Stimulated activated CD8-positive, alpha-beta memory T cell treated with anti-CD3 and anti-CD28 coated beads, Interleukin-4, amount 100 ng/mL, for 1 hour (primary cell): ENCODE results near the gene KRT73.

Experiments used
- DNase-seq, 2 donors: peaks; one replicate each; pipeline ENCODE4 v3.0.0-alpha.2; 2020; ENCODE audit warnings: low read depth in 2 of 2, low spot score in 1 of 2

KRT73 gene

GRCh38 chr12:52627395-52628110 lies 9.2 kb upstream of the KRT73 start:
- no peak for DNase-seq

- no peak for DNase-seq
These were observed 4.0 kb upstream of the KRT73 start for GRCh38 chr12:52622349-52622748.

- no peak for DNase-seq
These were observed 507 bp upstream of the KRT73 start for GRCh38 chr12:52618866-52619265.

GRCh38 chr12:52617403-52617785 lies 965 bp downstream of the KRT73 start:
- no peak for DNase-seq

GRCh38 chr12:52616680-52617402 lies 1.5 kb downstream of the KRT73 start:
- no peak for DNase-seq

- no peak for DNase-seq
These were observed 2.4 kb downstream of the KRT73 start for GRCh38 chr12:52615912-52616311.

- no peak for DNase-seq
These were observed 3.0 kb downstream of the KRT73 start for GRCh38 chr12:52615208-52615868.

- no peak for DNase-seq
These were observed 3.8 kb downstream of the KRT73 start for GRCh38 chr12:52614381-52615207.

GRCh38 chr12:52613384-52614030 lies 4.9 kb downstream of the KRT73 start:
- no peak for DNase-seq

- no peak for DNase-seq
These were observed 5.7 kb downstream of the KRT73 start for GRCh38 chr12:52612431-52613383.

- no peak for DNase-seq
These were observed 7.3 kb downstream of the KRT73 start for GRCh38 chr12:52611080-52611468.

- no peak for DNase-seq
These were observed 9.3 kb downstream of the KRT73 start for GRCh38 chr12:52608826-52609630.

- no peak for DNase-seq
These were observed 10.2 kb downstream of the KRT73 start for GRCh38 chr12:52608161-52608560.

GRCh38 chr12:52607314-52607713 lies 11.0 kb downstream of the KRT73 start:
- DNase-seq: no peak

GRCh38 chr12:52606581-52607218 lies 11.7 kb downstream of the KRT73 start:
- no peak for DNase-seq

GRCh38 chr12:52606096-52606495 lies 12.3 kb downstream of the KRT73 start:
- DNase-seq: no peak

- DNase-seq: no peak
These were observed 12.8 kb downstream of the KRT73 start for GRCh38 chr12:52605542-52605941.

GRCh38 chr12:52604859-52605258 lies 13.5 kb downstream of the KRT73 start:
- no peak for DNase-seq
